Posterior vena cava (tissue), 2 donors: Measurements from ENCODE around the gene KAT8. TPM values are rescaled to one million over a fixed set of nuclear protein-coding genes. Genes with fewer than 3 reads are reported as not detected.

Experiments
- DNase-seq: peaks from one replicate; pipeline ENCODE4 v3.0.0-alpha.2; 2020; ENCODE audit warnings: low spot score
- intact Hi-C, 2 donors: fragments of 100-400 bp; cut with DNase I; formaldehyde crosslinking; loops; one replicate each; pipeline versions ENCODE4 v1.14.1 to v1.14.2; 2022 to 2023
- long read RNA-seq, 2 donors: library from polyadenylated mRNA; unstranded; transcript quantifications; one replicate each; pipeline ENCODE4 v2.0.0, GENCODE V29; 2020 to 2021
- total RNA-seq, 2 donors: library from RNA; stranded (reverse); fragmentation: NEBNext Ultra II Directional; extraction: Animal tissue kit (Norgen Biotek cat#: 25700); gene quantifications; one replicate each; pipeline ENCODE4 v1.2.1, GENCODE V29; 2021
- donor health status: DM: yes; HTN: yes; CAD: no.
- donor health status: DM: yes; HTN: yes; CAD: no.

Gene KAT8
- total RNA-seq = 10 to 100 TPM; 49.9 to 51.3 TPM
- long read RNA-seq, donor 1, transcript KAT8-201 (11 exons, 1,525 nt) = major isoform, 10 of 15 reads
- long read RNA-seq, donor 1, partial matches to known transcripts = 0 of 15 reads
- long read RNA-seq, donor 1, other reads (novel, unspliced or antisense) = 2 of 15 reads
- long read RNA-seq, donor 2, transcript KAT8-201 (11 exons, 1,525 nt) = major isoform, 8 of 12 reads
- long read RNA-seq, donor 2, partial matches to known transcripts = 2 of 12 reads
- long read RNA-seq, donor 2, other reads (novel, unspliced or antisense) = 2 of 12 reads

GRCh38 chr16:31117384-31118222, at the start of gene KAT8:
Gene KAT8 (plus strand): TSS chr16:31117664. CDS start chr16:31117682, 18 bp downstream.
- intact Hi-C loops = no loop called here
- DNase-seq = peak; percentile 99

- intact Hi-C loops = no loop called here
- no peak for DNase-seq
Measured at GRCh38 chr16:31071861-31072260, 45.6 kb upstream of the KAT8 start.

- intact Hi-C loops = no loop called here
- DNase-seq = peak; percentile 78
Measured at GRCh38 chr16:31072540-31073141, 44.8 kb upstream of the KAT8 start.

GRCh38 chr16:31073142-31073969, 44.1 kb upstream of the KAT8 start:
- DNase-seq = peak; percentile 97
- intact Hi-C loops = no loop called here

GRCh38 chr16:31073970-31074813, 43.3 kb upstream of the KAT8 start, which contains the start of the genes ZNF646 and ZNF668:
Gene ZNF646 (plus strand): TSS chr16:31074422. CDS start chr16:31076325, 1,903 bp downstream.
Gene ZNF668 (minus strand): TSS chr16:31074240. CDS start chr16:31064459, 9,781 bp downstream.
- intact Hi-C loops = no loop called here
- DNase-seq = peak; percentile 99

- DNase-seq = no peak
- intact Hi-C loops = no loop called here
Measured at GRCh38 chr16:31074814-31075183, 42.7 kb upstream of the KAT8 start.

- intact Hi-C loops = no loop called here
- peak; percentile 76 for DNase-seq
Measured at GRCh38 chr16:31076319-31076718, 41.1 kb upstream of the KAT8 start.

- intact Hi-C loops = no loop called here
- DNase-seq = peak; percentile 57
Measured at GRCh38 chr16:31077024-31077423, 40.4 kb upstream of the KAT8 start.

- no peak for DNase-seq
- intact Hi-C loops = no loop called here
Measured at GRCh38 chr16:31077592-31078396, 39.7 kb upstream of the KAT8 start.

- no peak for DNase-seq
- intact Hi-C loops = no loop called here
Measured at GRCh38 chr16:31078597-31079341, 38.7 kb upstream of the KAT8 start.

GRCh38 chr16:31079342-31079944, 38.0 kb upstream of the KAT8 start:
- no peak for DNase-seq
- intact Hi-C loops = no loop called here

GRCh38 chr16:31080035-31080629, 37.3 kb upstream of the KAT8 start:
- no peak for DNase-seq
- intact Hi-C loops = loop anchor here in 1 of 2 donors (10.0 kb wide), 1 partner anchor 365 kb away; no protein-coding TSS in a partner anchor

GRCh38 chr16:31080756-31081419, 36.6 kb upstream of the KAT8 start:
- no peak for DNase-seq
- intact Hi-C loops = loop anchor here in 1 of 2 donors (10.0 kb wide), 1 partner anchor 366 kb away; no protein-coding TSS in a partner anchor

GRCh38 chr16:31081428-31082351, 35.8 kb upstream of the KAT8 start:
- DNase-seq = peak; percentile 81
- intact Hi-C loops = loop anchor here in 1 of 2 donors (10.0 kb wide), 1 partner anchor 367 kb away; no protein-coding TSS in a partner anchor
